Sciatic nerve (tissue), 2 donors: ENCODE measurements around the gene SMYD3. TPM values are rescaled to one million over a fixed set of nuclear protein-coding genes. Genes with fewer than 3 reads are reported as not detected.

Source experiments
- ATAC-seq: fragments of 200-7000 bp; cut with Tn5 transposase; one replicate; pipeline ENCODE4 v1.9.1; 2020; ENCODE audit warnings: mild to moderate bottlenecking, moderate library complexity
- DNase-seq: peaks from one replicate; pipeline ENCODE4 v3.0.0-alpha.2; 2020; ENCODE audit warnings: low spot score
- intact Hi-C: fragments of 100-400 bp; cut with DNase I; formaldehyde crosslinking; loops from one replicate; pipeline ENCODE4 v1.14.2; 2022
- total RNA-seq: library from RNA; stranded (reverse); fragmentation: NEBNext Ultra II Directional; extraction: Animal tissue kit (Norgen Biotek cat#: 25700); gene quantifications from one replicate; pipeline ENCODE4 v1.2.1, GENCODE V29; 2021
- donor health status: DM: no; HTN: no; CAD: no.
- donor health status: DM: no; HTN: no; CAD: no.

SMYD3 gene
- total RNA-seq, 1 donor from 2014 or later: 27.7 TPM

DNA sequence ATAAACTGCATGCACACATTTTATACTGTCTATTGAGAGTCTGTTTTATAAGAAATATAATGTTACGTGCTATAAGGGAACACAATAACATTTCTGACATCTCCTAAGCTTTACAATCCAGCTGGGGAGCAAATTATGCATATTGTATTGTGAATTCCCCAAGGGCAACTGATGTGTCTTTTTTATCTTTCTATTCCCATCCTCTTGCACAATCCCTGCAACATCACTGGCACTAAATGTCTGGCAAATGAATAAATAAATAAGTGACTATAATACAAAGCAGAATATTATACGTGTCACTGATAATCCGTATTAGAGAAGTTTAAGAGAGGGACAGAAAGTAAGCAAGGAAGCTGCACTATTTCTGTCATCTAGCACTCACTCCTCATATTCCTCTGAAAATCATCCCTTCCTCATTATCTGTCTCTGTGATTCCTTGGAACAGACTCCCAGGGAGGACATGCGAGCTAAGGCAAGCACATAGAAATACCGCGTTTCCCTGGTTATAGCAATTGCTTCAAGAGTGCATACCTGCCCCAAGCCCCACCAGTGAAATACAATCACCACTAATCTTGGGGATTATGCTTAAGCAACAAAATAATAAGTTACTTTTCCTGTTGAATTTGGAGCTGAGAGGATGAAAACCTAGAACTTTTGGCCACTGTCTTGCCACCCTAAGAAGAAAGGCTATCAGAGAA, 205.4 kb downstream of the SMYD3 start:
- DNase-seq (no peak), ATAC-seq (no peak)
- intact Hi-C loops: no loop called here

DNA sequence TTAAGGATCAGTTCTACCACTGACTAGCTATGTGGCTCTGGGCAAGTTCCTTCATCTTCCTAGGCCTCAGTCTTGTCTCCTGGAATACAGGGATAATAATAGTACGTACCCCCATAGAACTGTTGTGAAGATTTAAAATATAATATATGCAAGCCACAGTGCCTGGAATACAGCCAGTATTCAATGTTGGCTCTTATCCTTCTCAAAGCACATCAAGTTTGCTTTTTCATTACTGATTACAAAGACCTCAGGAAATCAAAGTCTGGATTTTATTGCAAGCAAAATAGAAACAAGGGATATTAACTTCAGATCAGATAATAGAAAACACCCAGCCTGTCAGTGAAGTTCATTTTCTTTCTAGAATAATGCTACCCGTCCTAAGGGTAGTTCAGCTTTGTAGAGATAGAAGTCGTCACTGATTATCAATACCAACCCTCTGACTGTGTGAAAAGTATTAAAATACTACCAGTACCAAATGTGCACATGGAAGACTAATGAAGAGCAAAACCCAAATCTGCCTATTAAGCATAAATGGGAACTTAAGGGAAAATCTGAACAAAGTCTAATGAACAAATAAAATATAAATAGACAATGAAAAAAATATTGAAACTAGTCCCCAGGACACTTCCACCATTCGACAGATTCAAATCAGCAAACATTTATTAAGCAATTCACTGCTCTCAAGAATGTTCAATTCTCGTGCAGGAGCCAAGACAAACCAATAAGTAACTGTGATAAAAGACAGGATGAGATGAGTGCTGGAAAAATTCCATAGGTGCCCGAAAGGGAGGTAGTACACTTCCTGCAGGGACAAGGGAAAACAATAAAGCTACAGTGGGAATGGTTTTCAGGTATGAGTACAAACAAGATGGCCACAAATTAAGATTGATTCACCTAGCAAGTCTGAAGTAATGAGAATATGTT, 206.2 kb downstream of the SMYD3 start:
- no peak for DNase-seq
- intact Hi-C loops: no loop called here
- ATAC-seq: no peak

- no peak for ATAC-seq
- DNase-seq: no peak
- intact Hi-C loops: no loop called here
Measured at GRCh38 chr1:246297279-246298265, 209.5 kb downstream of the SMYD3 start.

DNA sequence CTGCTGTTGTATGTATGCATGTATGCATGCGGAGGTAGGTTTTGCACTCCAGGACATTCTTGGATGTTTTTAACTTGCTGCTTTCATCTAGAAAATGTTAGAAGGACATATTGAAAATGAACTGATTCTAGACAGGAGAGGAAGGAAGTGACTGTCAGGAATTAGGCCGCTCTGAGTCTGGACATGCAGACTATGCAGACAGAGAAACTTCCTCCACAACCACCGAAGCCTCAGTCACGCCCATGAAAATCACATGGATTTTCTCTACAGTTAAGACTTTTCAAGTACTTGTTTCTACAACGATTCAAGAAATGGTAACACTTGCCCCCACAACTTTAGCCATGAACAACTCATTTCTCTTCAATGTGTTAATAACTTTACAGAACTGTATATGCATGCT, 211.1 kb downstream of the SMYD3 start:
- ATAC-seq: no peak
- intact Hi-C loops: no loop called here
- no peak for DNase-seq

GRCh38 chr1:246295340-246295739, 211.7 kb downstream of the SMYD3 start:
- ATAC-seq: no peak
- no peak for DNase-seq
- intact Hi-C loops: no loop called here

GRCh38 chr1:246294263-246294662, 212.8 kb downstream of the SMYD3 start:
- intact Hi-C loops: no loop called here

GRCh38 chr1:246293366-246294121, 213.5 kb downstream of the SMYD3 start:
- intact Hi-C loops: no loop called here
- DNase-seq (no peak), ATAC-seq (no peak)

More at GRCh38 chr1:246294263-246294662, 212.8 kb downstream of the SMYD3 start:
- DNase-seq (no peak), ATAC-seq (no peak)

DNA sequence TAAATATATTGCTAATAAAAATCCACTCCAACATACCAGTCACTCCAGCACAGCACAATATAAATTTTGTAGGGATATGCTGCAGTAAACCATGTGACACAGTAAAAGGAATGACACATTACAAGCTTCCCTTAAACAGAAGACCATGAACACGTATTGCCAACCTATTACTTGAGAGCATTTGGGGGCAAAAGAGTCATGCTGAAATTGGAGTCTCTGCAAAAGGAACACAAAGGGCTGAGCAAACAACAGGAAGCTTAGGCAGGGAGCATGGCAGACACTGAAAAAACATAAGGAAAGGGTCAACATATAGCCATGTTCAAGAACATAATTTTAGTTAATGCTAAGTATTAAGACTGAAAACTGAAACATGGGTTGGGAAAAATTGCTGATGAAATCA, 214.5 kb downstream of the SMYD3 start:
- DNase-seq (no peak), ATAC-seq (no peak)
- intact Hi-C loops: no loop called here

DNA sequence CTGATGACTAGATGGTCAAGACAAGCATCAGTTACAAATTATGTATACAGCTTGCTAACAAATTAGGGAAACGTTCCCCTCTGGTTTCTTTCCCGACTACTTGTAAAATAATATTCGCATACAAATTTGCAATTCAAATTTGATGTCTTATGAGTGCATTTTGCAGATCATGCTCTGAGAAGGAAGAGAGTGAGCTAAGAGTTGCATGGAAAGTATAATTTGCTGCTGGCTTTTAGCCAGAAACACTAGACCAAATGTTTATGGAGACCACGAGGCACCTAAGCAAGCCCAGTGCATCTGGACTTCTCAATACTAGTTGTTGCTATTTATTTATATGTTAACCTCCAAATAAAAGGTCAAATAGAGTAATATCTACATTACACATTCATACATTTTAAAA, 216.0 kb downstream of the SMYD3 start:
- intact Hi-C loops: no loop called here
- no peak for ATAC-seq
- no peak for DNase-seq

DNA sequence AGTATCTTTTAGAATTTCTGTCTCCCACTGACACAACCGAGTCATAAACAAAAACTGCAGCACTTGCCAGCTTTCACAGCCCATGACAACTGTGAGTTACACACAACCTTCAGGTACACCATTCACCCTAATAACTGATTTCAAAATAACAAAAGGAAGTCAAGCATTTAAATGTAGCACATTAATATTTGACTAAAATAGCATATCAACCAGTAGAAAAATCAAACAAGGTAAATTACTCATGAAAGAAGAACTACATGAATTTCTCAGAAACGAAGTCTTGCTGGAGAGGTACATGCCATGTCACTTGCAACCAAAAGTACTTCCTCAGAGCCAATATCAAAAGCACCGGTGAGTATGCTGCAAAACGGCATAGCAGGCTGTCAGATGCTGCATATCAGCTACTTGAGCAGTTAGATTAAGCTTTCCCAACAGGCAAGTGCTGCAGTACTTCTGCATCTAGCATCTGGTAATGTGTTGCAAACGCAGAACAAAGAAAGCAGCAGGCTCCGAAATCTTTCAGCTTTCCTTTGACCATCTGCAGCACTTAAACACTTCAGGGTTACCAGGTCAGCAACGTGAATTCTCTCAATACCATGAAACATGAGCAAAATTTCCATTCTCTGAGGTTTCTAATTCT, 223.2 kb downstream of the SMYD3 start:
- DNase-seq: no peak
- no peak for ATAC-seq
- intact Hi-C loops: no loop called here

- no peak for ATAC-seq
- intact Hi-C loops: no loop called here
- DNase-seq: no peak
Measured at GRCh38 chr1:246281639-246282038, 225.4 kb downstream of the SMYD3 start.

DNA sequence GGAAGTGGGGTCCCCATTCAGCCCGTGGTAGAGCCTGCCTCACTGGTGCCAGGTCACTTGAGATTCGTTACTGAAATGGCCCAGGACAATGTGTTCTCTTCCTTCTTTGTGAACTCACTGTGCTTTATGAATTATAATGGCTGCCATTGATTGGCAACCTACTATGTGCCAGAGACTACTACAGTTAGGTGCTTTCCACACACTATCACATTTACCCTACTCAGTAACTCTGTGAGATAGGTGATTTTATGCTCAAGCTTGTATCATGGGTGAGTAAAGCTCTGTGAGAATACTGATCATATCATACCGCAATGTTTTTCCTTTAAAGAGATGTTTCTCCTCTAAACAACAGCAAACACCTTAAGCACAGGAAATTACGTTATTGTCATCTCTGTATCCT, 225.9 kb downstream of the SMYD3 start:
- intact Hi-C loops: no loop called here
- ATAC-seq (no peak), DNase-seq (no peak)

- DNase-seq (no peak), ATAC-seq (no peak)
- intact Hi-C loops: no loop called here
Measured at GRCh38 chr1:246280551-246280950, 226.5 kb downstream of the SMYD3 start.

- intact Hi-C loops: no loop called here
- ATAC-seq (no peak), DNase-seq (no peak)
Measured at GRCh38 chr1:246279402-246279801, 227.7 kb downstream of the SMYD3 start.

DNA sequence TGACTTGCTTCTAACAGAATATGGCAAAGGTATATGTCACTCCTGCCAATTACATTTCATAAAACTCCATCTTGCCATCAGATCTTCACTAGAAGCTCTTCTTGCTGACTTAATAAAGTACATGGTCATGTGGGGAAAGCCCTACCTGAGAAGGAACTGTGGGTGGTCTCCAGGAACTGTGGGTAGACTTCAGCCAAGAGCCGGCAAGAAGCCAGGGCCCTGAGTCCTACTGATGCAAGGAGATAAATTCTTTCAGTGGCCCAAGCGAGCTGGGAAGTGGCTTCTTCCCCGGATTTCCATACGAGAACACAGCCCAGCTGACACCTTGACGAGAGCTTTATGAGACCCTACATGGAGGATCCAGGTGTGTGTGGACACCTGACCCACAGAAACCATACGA, 228.7 kb downstream of the SMYD3 start:
- DNase-seq (no peak), ATAC-seq (no peak)
- intact Hi-C loops: no loop called here

DNA sequence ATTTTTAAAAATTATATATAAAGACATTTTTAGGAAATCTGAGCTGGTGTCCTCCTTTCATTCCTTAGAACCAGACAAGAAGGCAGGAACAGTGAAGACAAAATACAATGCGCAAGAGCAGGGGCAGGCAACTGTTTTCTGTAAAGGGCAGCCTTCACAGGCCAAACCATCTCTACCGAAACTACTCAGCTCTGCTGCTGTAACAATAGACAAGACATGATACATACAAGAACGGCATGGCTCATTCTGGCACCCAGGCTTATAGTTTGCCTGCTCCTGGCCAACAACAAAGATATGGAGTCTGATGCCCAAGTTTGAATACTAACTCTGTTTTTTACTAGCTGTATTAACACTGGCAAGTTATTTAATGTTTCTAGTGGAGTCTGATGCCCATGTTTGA, 232.0 kb downstream of the SMYD3 start:
- DNase-seq (no peak), ATAC-seq (no peak)
- intact Hi-C loops: no loop called here

GRCh38 chr1:246274186-246274585, 232.9 kb downstream of the SMYD3 start:
- intact Hi-C loops: no loop called here
- no peak for DNase-seq
- ATAC-seq: no peak

DNA sequence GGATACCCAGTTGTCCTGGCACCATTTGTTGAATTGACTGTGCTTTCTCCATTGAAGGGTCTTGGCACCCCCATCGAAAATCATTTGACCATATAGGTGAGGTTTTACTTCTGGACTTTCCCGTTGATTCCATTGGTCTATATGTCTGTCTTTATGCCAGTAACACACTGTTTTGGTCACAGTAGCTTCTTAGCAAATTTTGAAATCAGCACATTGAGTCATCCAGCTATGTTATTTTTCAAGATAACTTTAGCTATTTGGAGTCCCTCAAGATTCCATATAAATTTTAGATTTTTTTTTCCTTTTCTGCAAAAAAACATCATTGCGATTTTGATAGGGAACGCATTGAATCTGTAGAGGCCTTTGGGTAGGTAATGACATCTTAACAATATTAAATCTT, 235.6 kb downstream of the SMYD3 start:
- DNase-seq: no peak
- intact Hi-C loops: no loop called here
- ATAC-seq: no peak
